HG03354 (cell line): Measurements from ENCODE around the gene ABCD4.

Experiments
- ATAC-seq: cut with Tn5 transposase; IDR thresholded peaks from one replicate; pipeline ENCODE4 v1.9.1; 2021; ENCODE audit warnings: mild to moderate bottlenecking; ENCODE audit not compliant: unreplicated experiment, poor library complexity, severe bottlenecking

The ABCD4 gene

DNA sequence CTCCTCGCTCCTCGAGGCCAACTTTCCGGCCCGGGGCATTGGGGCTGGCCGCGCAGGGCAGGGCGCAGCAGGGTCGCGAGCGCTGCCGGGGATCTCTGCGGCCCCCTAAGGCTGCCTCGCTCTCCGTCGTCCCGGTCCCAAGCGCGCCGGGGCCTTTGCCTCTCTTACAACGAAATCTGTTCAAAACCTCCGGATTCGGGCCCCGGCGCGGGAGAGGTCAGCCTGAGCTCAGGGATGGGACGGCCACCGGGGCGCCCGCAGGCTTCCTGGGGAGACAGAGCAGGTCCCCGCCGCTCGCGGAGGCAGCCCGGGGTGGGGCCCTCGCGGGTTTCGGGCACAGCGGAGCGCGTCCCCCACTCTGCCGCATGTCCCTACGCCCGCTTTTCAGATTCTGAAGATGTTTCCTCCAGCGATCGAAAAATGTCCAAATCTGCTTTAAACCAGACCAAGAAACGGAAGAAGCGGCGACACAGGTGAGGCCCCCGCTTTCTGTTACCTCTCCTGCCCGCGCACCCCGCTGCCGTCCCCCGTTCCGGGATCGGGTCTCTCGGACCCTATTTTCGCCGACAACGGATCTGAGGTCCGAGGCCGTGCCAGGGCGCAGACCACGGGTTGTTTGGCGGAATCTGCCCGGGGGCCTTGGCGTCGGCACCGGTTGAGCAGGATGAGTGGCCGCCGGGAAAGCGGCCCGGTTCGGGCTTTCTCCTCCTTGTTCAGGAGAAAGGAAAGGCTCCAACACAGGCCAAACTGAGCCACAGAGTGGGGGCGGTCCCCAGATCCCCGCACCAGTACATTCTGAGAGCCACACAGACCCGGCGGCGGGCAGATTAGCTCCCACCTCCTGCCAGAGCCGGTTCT is 61.7 kb downstream of the ABCD4 start:
- ATAC-seq: no peak

DNA sequence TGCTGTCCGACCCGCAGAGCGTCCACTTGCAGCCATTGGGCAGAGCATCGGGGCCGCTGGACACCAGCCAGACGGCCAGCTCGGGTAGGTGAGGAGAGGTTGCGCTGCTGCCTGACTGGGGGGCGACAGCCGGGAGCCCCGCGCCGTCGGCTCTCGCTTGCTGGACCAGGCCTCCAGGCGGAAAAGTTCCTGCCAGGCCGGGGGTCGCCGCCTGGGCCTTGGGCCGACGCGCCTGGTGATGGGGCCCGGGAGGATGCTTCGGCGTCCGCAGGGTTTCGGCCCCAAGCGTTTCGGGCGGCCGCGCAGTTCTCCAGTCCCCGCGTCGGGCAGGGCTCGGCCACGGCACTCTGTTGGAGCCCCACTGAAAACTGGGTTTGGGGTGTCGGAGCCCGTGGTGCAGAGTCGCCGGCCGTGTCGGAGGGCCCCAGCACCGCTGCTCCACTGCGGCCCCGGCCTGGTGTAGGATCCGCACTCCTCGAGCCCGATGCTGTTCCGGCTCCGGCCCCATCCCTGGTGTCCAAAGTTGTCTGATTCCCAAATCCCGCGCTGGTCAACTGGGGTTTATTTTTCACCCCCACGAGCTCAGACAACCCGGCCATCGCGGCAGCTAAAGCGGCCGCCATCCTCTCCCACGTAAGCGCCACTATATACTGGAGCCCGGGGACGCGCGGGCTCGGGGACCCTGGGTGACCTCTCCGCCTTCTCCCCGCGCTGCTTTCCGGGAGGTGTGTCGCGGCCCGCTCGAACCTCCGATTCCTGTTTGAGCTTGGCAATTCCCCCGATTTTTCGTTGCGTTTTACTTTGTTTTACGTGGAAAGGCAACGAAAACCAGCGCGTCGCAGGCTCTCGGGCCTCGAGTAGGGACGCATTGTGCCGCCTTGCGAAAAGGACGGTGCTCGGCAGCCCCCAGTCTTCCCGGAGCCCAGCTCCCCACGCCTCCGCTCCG is 62.6 kb downstream of the ABCD4 start:
- no peak for ATAC-seq

DNA sequence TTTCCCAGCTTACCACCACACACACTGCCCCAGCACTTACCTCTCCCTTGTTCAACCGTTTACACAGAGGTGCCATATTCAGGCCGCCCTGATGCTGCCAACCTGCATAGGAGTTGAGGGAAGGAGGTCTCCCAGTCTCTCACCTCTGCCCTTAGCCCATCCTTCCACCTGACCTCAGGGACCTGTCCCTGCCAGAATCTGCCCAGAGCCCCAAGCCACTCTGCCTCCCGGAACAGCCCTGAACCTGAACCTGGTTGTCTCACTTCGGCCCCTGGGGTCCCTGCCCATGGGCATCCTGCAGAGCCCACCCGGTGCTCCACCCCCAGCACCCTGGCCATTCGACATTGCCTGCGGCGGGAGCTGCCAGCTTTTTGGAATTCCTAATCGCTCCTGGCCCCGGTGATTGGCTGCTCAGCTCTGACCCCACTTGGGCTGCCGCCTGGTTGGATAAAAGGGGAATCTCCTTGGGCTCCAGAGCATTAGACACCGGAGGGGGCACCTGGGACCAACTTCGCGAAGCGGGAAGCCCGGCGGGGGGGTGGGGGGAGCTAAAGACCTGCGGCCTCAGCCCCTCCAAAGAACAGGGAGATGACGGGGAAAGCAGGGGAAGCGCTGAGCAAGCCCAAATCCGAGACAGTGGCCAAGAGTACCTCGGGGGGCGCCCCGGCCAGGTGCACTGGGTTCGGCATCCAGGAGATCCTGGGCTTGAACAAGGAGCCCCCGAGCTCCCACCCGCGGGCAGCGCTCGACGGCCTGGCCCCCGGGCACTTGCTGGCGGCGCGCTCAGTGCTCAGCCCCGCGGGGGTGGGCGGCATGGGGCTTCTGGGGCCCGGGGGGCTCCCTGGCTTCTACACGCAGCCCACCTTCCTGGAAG is 63.5 kb downstream of the ABCD4 start, which contains the start of gene VSX2:
TSS of gene VSX2 (plus strand) at position 476 of the 874 bp plus-strand sequence. CDS start at position 589, 113 bp downstream.
- no peak for ATAC-seq

DNA sequence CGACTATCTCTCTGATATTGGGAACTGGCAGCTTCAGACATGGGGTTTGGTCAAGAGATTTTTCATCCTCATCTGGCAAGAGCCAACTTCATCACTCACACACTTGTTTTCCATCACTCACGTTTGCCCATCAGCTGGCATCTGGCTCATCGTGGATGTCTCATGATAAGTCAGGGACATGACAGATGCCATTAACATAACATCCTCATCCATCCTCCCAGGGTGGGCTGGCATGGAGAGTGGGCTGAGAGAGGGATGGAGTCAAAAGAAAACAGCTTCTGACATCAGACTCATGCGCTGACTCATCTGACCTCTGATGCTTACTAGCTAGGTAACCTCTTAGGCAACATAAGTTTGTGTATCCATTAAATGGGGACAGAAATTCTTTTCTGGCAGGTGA is 65.3 kb downstream of the ABCD4 start:
- no peak for ATAC-seq
